ENCODE measurements around the gene PGRMC1.
"Not testable (repeated sequence)": the region's sequence is repeated elsewhere in the genome, so short reads cannot be mapped to it uniquely, and the experiment has no call there.

Gene PGRMC1

GRCh38 chrX:119236623-119237561 lies 807 bp downstream of the PGRMC1 start:
- peak; percentile 35 for DNase-seq

- DNase-seq: peak; percentile 20
Measured at GRCh38 chrX:119237562-119237942, 1.5 kb downstream of the PGRMC1 start.

GRCh38 chrX:119238557-119238956 lies 2.5 kb downstream of the PGRMC1 start:
- DNase-seq: no peak

- no peak for DNase-seq
Measured at GRCh38 chrX:119240356-119240755, 4.3 kb downstream of the PGRMC1 start.

- no peak for DNase-seq
Measured at GRCh38 chrX:119247702-119248101, 11.6 kb downstream of the PGRMC1 start.

- no peak for DNase-seq
Measured at GRCh38 chrX:119249891-119250290, 13.8 kb downstream of the PGRMC1 start.

- DNase-seq: no peak
Measured at GRCh38 chrX:119251386-119251785, 15.3 kb downstream of the PGRMC1 start.

GRCh38 chrX:119252716-119253115 lies 16.6 kb downstream of the PGRMC1 start:
- DNase-seq: no peak

GRCh38 chrX:119266364-119266995 lies 30.4 kb downstream of the PGRMC1 start:
- DNase-seq: peak; percentile 40

GRCh38 chrX:119267115-119267514 lies 31.0 kb downstream of the PGRMC1 start:
- DNase-seq: not testable (repeated sequence)

GRCh38 chrX:119272882-119273419 lies 36.9 kb downstream of the PGRMC1 start:
- DNase-seq: no peak

- DNase-seq: no peak
Measured at GRCh38 chrX:119273420-119274192, 37.5 kb downstream of the PGRMC1 start.

GRCh38 chrX:119282347-119282746 lies 46.3 kb downstream of the PGRMC1 start:
- DNase-seq: not testable (repeated sequence)

GRCh38 chrX:119288890-119289393 lies 52.9 kb downstream of the PGRMC1 start:
- peak; percentile 1 for DNase-seq

GRCh38 chrX:119290476-119290875 lies 54.4 kb downstream of the PGRMC1 start:
- DNase-seq: no peak

- DNase-seq: not testable (repeated sequence)
Measured at GRCh38 chrX:119291246-119291645, 55.2 kb downstream of the PGRMC1 start.

GRCh38 chrX:119292445-119292844 lies 56.4 kb downstream of the PGRMC1 start:
- peak; percentile 24 for DNase-seq

Measured in OCI-M1 (cell line).